Sigmoid colon (tissue), 4 donors: ENCODE measurements around the gene ADCY1.

Experiments used
- CTCF ChIP-seq, 4 experiments: fragments of 450-650 bp in 3 of 4; fragments of 200-600 bp in 1 of 4; IDR thresholded peaks; one replicate each; pipeline ENCODE4 v1.5.1; 2016 to 2019; ENCODE audit warnings: antibody characterized with exemption in 4 of 4, mild to moderate bottlenecking in 3 of 4, moderate library complexity in 2 of 4
- EP300 ChIP-seq, 4 donors: sonication (generic); formaldehyde crosslinking; IDR thresholded peaks; one replicate each; pipeline ENCODE4 v1.6.1; 2017; ENCODE audit warnings: antibody characterized with exemption in 4 of 4
- POLR2A ChIP-seq, 2 donors: fragments of 450-650 bp; IDR thresholded peaks; one replicate each; pipeline ENCODE4 v1.6.1; 2016; ENCODE audit warnings: antibody characterized with exemption in 2 of 2, mild to moderate bottlenecking in 2 of 2, moderate library complexity in 2 of 2
- POLR2AphosphoS5 ChIP-seq, 4 donors: sonication (generic); formaldehyde crosslinking; IDR thresholded peaks; one replicate each; pipeline ENCODE4 v1.6.1; 2017; ENCODE audit warnings: antibody characterized with exemption in 4 of 4

DNA sequence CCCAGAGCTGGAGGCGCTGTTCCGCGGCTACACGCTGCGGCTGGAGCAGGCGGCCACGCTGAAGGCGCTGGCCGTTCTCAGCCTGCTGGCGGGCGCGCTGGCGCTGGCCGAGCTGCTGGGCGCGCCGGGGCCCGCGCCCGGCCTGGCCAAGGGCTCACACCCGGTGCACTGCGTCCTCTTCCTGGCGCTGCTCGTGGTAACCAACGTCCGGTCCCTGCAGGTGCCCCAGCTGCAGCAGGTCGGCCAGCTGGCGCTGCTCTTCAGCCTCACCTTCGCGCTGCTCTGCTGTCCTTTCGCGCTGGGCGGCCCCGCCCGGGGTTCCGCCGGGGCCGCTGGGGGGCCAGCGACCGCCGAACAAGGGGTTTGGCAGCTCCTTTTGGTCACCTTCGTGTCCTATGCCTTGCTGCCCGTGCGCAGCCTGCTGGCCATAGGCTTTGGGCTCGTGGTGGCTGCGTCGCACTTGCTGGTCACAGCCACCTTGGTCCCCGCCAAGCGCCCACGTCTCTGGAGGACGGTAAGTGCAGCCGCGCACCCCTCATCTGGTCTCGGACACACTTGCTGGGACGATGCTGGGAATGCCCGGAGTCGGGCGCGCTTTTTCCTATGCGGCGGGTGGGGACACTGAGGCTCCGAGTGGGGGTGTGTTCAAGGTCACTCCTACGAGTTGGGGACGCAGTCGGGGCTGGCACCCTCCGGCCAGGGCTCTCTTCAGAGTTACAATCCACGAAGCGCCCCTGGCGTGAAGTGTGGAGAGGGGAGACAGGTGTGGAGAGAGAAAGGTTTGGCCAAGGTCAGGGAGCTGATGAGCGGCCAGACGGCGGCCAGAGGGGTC, 717 bp downstream of the ADCY1 start:
- TF ChIP-seq CTCF (IDR thresholded peaks at IDR 0.05), result no peak
- TF ChIP-seq POLR2A (IDR thresholded peaks at IDR 0.05), result no peak
- TF ChIP-seq POLR2AphosphoS5 (IDR thresholded peaks at IDR 0.05), result no peak
- no peak for TF ChIP-seq EP300 (IDR thresholded peaks at IDR 0.05)
